Measurements from ENCODE around the gene CDCA5. TPM values are rescaled to one million over a fixed set of nuclear protein-coding genes. Genes with fewer than 3 reads are reported as not detected.
A peak's percentile ranks its signal among the peaks of the same experiment; 100 is the strongest.

CDCA5 gene
- total and polyA plus RNA-seq, 5 donors from 2014 or later, result 0.78 to 3.2 (median 1.7) TPM

DNA sequence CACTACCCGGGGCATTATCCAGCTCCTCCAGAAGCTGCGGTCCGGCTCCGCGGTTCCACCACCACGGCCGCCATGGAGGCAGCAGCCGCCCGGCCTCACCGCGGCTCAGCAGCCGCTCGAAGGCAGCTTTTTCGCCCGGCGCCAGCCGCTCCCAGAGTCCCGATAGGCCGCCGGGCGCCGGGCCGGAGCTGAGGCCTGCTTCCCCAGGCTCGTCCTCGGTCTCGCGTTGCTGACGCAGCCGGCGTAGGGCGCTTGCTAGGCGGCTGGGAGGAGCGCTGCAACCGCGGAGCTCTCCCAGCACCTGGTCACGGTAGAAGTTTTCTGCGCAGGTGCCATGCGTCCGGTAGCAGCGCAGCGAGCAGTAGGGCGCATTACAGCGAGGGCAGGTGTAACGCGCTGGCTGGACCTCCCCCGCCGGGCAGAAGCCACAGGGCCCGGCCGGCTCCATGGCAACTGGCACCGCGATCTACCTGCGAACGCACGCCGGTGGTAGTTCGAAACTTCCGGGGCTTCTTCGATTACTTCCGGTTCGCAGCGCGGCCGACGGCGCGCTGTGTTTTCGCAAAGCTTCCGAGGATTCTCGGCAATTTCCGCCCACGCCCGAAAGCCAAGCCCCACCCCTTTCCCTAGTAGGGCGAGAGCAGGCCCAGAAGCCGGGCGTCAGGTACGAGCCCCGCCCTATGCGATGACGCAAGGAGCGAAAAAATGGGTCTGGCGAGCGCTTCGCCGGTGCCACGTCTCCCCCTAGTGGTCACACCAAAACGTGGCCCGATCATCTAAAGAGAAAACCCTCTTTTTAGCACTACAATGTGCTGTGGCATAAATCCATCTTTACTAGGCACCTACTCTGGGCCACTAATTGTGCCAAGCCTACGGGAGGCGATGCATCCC, 33.6 kb upstream of the CDCA5 start, which contains the start of gene ZNHIT2:
Gene ZNHIT2, minus strand, starts transcription at position 496 of the 891 bp plus-strand sequence. Its CDS starts 48 bp downstream, at position 448.
- Histone ChIP-seq H3K27me3 (ENCODE audit: control insufficient read depth, insufficient read depth, low read length) (no peaks in the 10 kb centered on the region), H3K4me3 (ENCODE audit: low read depth, low read length) (peak within 1 kb of the TSS; percentile 41), H3K27ac (ENCODE audit: insufficient read depth, low read length, poor library complexity, severe bottlenecking) (peak within 1 kb of the TSS; percentile 96), H3K4me1 (ENCODE audit: control insufficient read depth, insufficient read depth, low read length, poor library complexity, severe bottlenecking) (peaks cover 48% of the 10 kb centered on the region), H3K9me3 (ENCODE audit: control insufficient read depth in 2 of 2, low read length in 2 of 2) (no peaks in the 10 kb centered on the region), H3K36me3 (ENCODE audit: control insufficient read depth, insufficient read depth, low read length) (peaks cover 28% of the 10 kb centered on the region)
- H3K4me1 Mint-ChIP-seq, result peaks cover 10 to 70% (median 27%) of the 10 kb centered on the region in 4 donors
- ATAC-seq (ENCODE audit: low read depth in 2 of 2) (peak; percentile 71 to 74), DNase-seq (peak; percentile 99 to 100 (median 100))
- H3K36me3 Mint-ChIP-seq, result peaks cover 35% of the 10 kb centered on the region
- H3K9me3 Mint-ChIP-seq, result peaks cover 0 to 1% (median 0%) of the 10 kb centered on the region in 7 donors
- peak within 1 kb of the TSS; percentile 90 to 96 (median 92) for H3K4me3 Mint-ChIP-seq
- H3K27me3 Mint-ChIP-seq, result peaks cover 5% of the 10 kb centered on the region
- H3K27ac Mint-ChIP-seq, result peak within 1 kb of the TSS; percentile 92 to 97 (median 95)

DNA sequence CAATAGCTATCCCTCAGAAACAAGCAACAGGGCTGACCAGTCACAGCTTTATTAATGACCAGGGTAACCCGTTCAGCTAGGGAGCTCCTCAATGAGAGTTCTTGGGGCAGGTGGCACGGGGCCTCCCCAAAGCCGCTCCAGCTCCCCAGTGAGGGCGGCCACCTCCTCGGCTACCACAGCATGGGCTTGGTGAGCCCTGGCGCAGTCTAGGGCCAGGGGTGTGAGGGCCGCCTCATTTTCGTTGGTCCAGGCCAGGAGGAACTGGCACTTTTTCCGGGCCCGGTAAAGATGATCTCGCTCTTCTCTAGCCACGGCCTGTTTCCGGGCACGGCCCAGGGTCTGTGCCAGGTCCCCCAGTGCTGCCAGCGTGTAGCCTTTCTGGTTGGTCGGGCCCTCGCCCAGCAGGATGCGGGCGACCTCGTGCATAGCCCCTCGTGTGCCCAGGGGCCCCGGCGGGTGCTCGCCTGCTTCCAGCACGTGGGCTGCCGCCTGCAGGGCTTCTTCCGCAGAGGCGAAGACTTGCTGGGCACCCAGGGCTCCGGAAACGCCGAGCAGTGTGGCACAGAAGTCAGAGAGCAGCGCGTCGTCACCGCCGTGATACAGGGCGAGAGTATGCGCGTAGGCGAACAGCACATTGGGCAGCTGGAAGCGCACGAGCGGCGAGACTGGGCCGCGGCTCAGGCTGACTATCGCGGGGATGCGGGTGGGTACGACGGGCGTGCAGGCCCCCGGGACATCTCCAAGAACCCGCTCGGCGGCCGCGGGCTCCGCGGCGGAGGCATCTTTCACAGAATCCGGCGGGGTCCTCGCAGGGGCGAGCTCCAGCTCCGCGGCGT, 32.7 kb upstream of the CDCA5 start:
- H3K27me3 Mint-ChIP-seq, result peaks cover 5% of the 10 kb centered on the region
- Histone ChIP-seq H3K4me3 (ENCODE audit: low read depth, low read length) (peak overlapping the region; percentile 13), H3K36me3 (ENCODE audit: control insufficient read depth, insufficient read depth, low read length) (peaks cover 28% of the 10 kb centered on the region), H3K27me3 (ENCODE audit: control insufficient read depth, insufficient read depth, low read length) (no peaks in the 10 kb centered on the region), H3K27ac (ENCODE audit: insufficient read depth, low read length, poor library complexity, severe bottlenecking) (peak overlapping the region; percentile 96), H3K9me3 (ENCODE audit: control insufficient read depth in 2 of 2, low read length in 2 of 2) (no peaks in the 10 kb centered on the region), H3K4me1 (ENCODE audit: control insufficient read depth, insufficient read depth, low read length, poor library complexity, severe bottlenecking) (peaks cover 53% of the 10 kb centered on the region)
- ATAC-seq (ENCODE audit: low read depth in 2 of 2), result peak; percentile 13 to 30
- H3K36me3 Mint-ChIP-seq, result peaks cover 27% of the 10 kb centered on the region
- peak overlapping the region; percentile 43 to 97 (median 95) for H3K27ac Mint-ChIP-seq
- peak; percentile 43 to 84 (median 71) for DNase-seq
- no peaks in the 10 kb centered on the region for H3K9me3 Mint-ChIP-seq
- H3K4me1 Mint-ChIP-seq, result peaks cover 4 to 67% (median 26%) of the 10 kb centered on the region in 4 donors
- H3K4me3 Mint-ChIP-seq, result peak overlapping the region; percentile 90 to 96 (median 92)

DNA sequence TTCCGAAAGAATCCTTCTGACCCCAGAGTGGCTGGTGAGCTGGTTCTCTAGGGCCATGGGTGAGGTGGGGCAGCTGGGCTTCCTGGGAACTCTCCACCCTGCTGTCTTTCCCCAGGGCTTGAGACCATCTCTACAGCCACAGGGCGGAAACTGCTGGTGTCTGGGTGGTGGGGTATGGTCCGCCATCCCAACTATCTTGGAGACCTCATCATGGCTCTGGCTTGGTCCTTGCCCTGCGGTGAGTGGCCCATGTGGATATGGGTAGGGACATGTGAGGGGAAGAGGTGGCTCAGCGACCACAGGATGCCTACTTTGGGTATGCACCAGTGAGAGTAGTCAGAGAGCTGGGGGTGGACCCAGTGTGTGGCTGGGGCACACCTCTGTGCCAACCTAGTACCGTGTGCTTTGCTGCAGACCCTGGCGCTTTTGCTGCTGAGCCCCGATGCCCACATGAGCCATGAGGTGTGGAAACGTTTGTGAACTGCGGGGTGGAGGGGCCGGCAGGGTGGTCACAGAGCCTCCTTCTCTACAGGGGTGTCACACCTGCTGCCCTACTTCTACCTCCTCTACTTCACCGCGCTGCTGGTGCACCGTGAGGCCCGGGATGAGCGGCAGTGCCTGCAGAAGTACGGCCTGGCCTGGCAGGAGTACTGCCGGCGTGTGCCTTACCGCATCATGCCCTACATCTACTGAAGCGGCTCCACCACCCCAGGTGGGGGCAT, 31.7 kb upstream of the CDCA5 start:
- Mint-ChIP-seq H3K27me3 (peaks cover 5% of the 10 kb centered on the region), H3K36me3 (peaks cover 21% of the 10 kb centered on the region), H3K9me3 (no peaks in the 10 kb centered on the region), H3K4me1 (peaks cover 4 to 71% (median 29%) of the 10 kb centered on the region in 4 donors), H3K4me3 (peak overlapping the region; percentile 77 to 93 (median 88)), H3K27ac (peak overlapping the region; percentile 25 to 95 (median 32))
- peaks cover 20% of the 10 kb centered on the region for H3K36me3 ChIP-seq (ENCODE audit: control insufficient read depth, insufficient read depth, low read length)
- H3K4me1 ChIP-seq (ENCODE audit: control insufficient read depth, insufficient read depth, low read length, poor library complexity, severe bottlenecking), result peaks cover 53% of the 10 kb centered on the region
- no peaks in the 10 kb centered on the region for H3K9me3 ChIP-seq (ENCODE audit: control insufficient read depth in 2 of 2, low read length in 2 of 2)
- H3K4me3 ChIP-seq (ENCODE audit: low read depth, low read length), result no peak overlapping the region
- no peaks in the 10 kb centered on the region for H3K27me3 ChIP-seq (ENCODE audit: control insufficient read depth, insufficient read depth, low read length)
- H3K27ac ChIP-seq (ENCODE audit: insufficient read depth, low read length, poor library complexity, severe bottlenecking), result peak overlapping the region; percentile 96
- DNase-seq (no peak), ATAC-seq (ENCODE audit: low read depth in 2 of 2) (no peak)

DNA sequence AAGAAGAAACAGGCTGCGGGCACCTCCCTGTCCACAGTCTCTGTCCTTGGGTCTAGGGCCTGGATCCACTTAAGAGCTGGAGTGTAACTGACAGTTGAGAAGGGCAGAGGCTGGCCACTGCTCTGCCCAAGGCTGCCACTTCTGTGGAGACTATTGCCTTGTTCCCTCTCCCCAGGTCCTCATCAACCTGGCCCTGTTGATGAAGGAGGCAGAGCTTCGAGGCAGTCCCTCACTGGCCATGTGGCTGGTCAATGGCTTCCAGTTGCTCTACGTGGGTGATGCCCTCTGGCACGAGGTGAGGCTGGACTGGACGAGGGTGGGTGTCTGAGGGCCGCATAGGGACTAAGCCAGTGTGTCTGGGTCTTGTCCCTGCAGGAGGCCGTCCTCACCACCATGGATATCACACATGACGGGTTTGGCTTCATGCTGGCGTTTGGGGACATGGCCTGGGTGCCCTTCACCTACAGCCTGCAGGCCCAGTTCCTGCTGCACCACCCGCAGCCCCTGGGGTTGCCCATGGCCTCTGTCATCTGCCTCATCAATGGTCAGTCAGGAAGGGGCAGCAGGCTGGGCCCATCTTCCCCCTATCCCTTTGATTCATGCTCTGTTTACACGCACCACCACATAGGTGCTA, 30.8 kb upstream of the CDCA5 start:
- no peak for DNase-seq
- Mint-ChIP-seq H3K36me3 (peaks cover 16% of the 10 kb centered on the region), H3K27ac (peak overlapping the region in 1 of 3 donors; percentile 32), H3K4me3 (peak overlapping the region; percentile 15 to 91 (median 86)), H3K27me3 (peaks cover 5% of the 10 kb centered on the region), H3K4me1 (peaks cover 4 to 68% (median 33%) of the 10 kb centered on the region in 4 donors), H3K9me3 (no peaks in the 10 kb centered on the region)
- H3K4me3 ChIP-seq (ENCODE audit: low read depth, low read length), result no peak overlapping the region
- peaks cover 14% of the 10 kb centered on the region for H3K36me3 ChIP-seq (ENCODE audit: control insufficient read depth, insufficient read depth, low read length)
- no peaks in the 10 kb centered on the region for H3K27me3 ChIP-seq (ENCODE audit: control insufficient read depth, insufficient read depth, low read length)
- no peaks in the 10 kb centered on the region for H3K9me3 ChIP-seq (ENCODE audit: control insufficient read depth in 2 of 2, low read length in 2 of 2)
- ATAC-seq (ENCODE audit: low read depth in 2 of 2), result no peak
- H3K27ac ChIP-seq (ENCODE audit: insufficient read depth, low read length, poor library complexity, severe bottlenecking), result no peak overlapping the region
- peaks cover 55% of the 10 kb centered on the region for H3K4me1 ChIP-seq (ENCODE audit: control insufficient read depth, insufficient read depth, low read length, poor library complexity, severe bottlenecking)

DNA sequence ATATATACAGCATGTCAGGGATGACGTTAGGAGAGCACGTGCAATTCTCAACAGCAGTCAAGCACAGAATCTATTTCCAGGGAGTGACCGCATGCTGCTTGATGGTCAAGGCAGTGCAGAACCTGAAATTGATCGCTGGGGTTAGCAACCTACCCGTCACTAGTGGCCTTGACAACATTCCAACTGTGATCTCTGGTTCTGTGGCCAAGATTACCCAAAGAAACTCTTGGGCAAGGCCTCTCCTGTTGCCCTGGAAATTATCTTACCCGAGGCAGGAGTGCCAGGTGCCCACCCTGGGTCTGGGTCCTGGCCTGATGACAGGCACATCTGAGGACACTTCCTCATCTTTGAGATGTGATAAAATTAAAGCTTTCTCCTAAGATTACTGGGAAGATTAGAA, 30.0 kb upstream of the CDCA5 start:
- peaks cover 4 to 66% (median 32%) of the 10 kb centered on the region in 4 donors for H3K4me1 Mint-ChIP-seq

DNA sequence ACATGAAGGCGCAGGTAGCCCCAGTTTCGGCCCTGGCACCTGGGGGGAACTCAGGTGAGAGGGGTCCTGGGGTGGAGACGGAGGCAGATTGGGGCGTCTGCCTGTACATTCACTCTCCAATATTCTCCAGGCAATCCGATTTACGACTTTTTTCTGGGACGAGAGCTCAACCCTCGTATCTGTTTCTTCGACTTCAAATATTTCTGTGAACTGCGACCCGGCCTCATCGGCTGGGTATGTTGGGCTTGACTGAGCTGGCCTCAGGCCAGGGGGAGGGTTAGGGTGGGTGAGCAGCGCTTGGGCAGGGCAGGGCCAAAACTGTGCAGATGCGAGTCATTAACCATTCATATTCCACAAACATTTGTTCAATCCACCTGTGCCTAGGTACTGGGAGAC, 29.5 kb upstream of the CDCA5 start:
- H3K27ac ChIP-seq (ENCODE audit: insufficient read depth, low read length, poor library complexity, severe bottlenecking), result no peak overlapping the region
- DNase-seq (no peak), ATAC-seq (ENCODE audit: low read depth in 2 of 2) (no peak)
- peaks cover 15% of the 10 kb centered on the region for H3K36me3 ChIP-seq (ENCODE audit: control insufficient read depth, insufficient read depth, low read length)
- Mint-ChIP-seq H3K27ac (peak overlapping the region in 2 of 3 donors; percentile 86 to 89), H3K4me1 (peaks cover 4 to 62% (median 30%) of the 10 kb centered on the region in 4 donors), H3K4me3 (peak overlapping the region; percentile 71 to 91 (median 86)), H3K36me3 (peaks cover 8% of the 10 kb centered on the region), H3K27me3 (peaks cover 5% of the 10 kb centered on the region), H3K9me3 (no peaks in the 10 kb centered on the region)
- H3K27me3 ChIP-seq (ENCODE audit: control insufficient read depth, insufficient read depth, low read length), result no peaks in the 10 kb centered on the region
- no peak overlapping the region for H3K4me3 ChIP-seq (ENCODE audit: low read depth, low read length)
- H3K9me3 ChIP-seq (ENCODE audit: control insufficient read depth in 2 of 2, low read length in 2 of 2), result no peaks in the 10 kb centered on the region
- peaks cover 55% of the 10 kb centered on the region for H3K4me1 ChIP-seq (ENCODE audit: control insufficient read depth, insufficient read depth, low read length, poor library complexity, severe bottlenecking)

More for the DNA sequence above, 30.0 kb upstream of the CDCA5 start:
- Histone ChIP-seq H3K36me3 (ENCODE audit: control insufficient read depth, insufficient read depth, low read length) (peaks cover 17% of the 10 kb centered on the region), H3K27ac (ENCODE audit: insufficient read depth, low read length, poor library complexity, severe bottlenecking) (no peak overlapping the region), H3K27me3 (ENCODE audit: control insufficient read depth, insufficient read depth, low read length) (no peaks in the 10 kb centered on the region), H3K9me3 (ENCODE audit: control insufficient read depth in 2 of 2, low read length in 2 of 2) (no peaks in the 10 kb centered on the region), H3K4me3 (ENCODE audit: low read depth, low read length) (no peak overlapping the region), H3K4me1 (ENCODE audit: control insufficient read depth, insufficient read depth, low read length, poor library complexity, severe bottlenecking) (peaks cover 55% of the 10 kb centered on the region)
- peaks cover 13% of the 10 kb centered on the region for H3K36me3 Mint-ChIP-seq
- no peak for DNase-seq
- peaks cover 5% of the 10 kb centered on the region for H3K27me3 Mint-ChIP-seq
- ATAC-seq (ENCODE audit: low read depth in 2 of 2), result no peak
- H3K9me3 Mint-ChIP-seq, result no peaks in the 10 kb centered on the region
- peak overlapping the region; percentile 27 to 91 (median 86) for H3K4me3 Mint-ChIP-seq
- peak overlapping the region in 2 of 3 donors; percentile 86 to 89 for H3K27ac Mint-ChIP-seq
